Measurements from ENCODE around the gene TRIM42. TPM values are rescaled to one million over a fixed set of nuclear protein-coding genes. Genes with fewer than 3 reads are reported as not detected.

The TRIM42 gene
- total RNA-seq, 1 experiment from 2014 or later: not detected

DNA sequence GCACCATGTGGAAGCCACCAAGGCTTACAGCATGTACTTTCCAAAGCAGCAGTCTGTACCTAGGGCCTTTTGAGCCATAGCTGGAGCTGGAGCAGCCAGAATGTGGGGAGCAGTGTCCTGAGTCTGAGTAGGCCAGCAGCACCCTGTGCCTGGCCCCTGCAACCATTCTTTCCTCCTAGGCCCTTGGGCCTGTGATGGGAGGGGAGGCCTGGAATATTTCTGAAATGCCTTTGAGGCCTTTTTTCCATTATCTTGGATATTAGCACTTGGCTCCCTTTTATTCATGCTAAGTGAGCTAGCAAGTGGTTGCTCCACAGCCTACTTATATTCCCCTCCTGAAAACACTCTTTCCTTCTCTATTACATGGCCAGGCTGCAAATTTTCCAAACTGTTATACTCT is 28.1 kb downstream of the TRIM42 start:
- BruUV-seq (replicated peaks): no TSS peak
- ChIA-PET CTCF (no interaction called here), POLR2A (no interaction called here)

DNA sequence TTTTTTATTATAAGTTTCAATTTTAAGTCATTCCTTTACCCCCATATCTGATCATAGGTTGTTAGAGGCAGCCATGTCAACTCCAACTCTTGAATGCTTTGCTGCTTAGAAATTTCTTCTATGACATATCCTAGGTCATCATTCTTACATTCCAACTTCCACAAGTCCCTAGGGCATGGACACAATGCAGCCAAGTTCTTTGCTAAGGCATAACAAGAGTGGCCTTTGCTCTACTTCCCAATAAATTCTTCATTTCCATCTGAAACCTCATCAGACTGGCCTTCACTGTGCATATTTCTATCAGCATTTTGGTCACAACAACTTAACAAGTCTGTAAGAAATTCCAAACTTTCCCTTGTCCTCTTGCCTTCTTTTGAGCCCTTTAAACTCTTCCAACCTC is 28.5 kb downstream of the TRIM42 start:
- Mint-ChIP-seq H3K27me3 (ENCODE audit: insufficient read depth, unreplicated experiment) (no peaks in the 10 kb centered on the region), H3K36me3 (ENCODE audit: insufficient read depth, unreplicated experiment) (no peaks in the 10 kb centered on the region), H3K4me1 (ENCODE audit: low read depth, unreplicated experiment) (peaks cover 12% of the 10 kb centered on the region), H3K27ac (ENCODE audit: unreplicated experiment) (no peak overlapping the region), H3K9me3 (ENCODE audit: unreplicated experiment) (peaks cover 25% of the 10 kb centered on the region), H3K4me3 (ENCODE audit: unreplicated experiment) (no peak overlapping the region)
- peaks cover 13% of the 10 kb centered on the region for H3K4me1 ChIP-seq
- DNase-seq: no peak
- peaks cover 17% of the 10 kb centered on the region; the same call in 1 of the 2 replicates for H3K9me3 ChIP-seq
- TF ChIP-seq, protein P1, sequence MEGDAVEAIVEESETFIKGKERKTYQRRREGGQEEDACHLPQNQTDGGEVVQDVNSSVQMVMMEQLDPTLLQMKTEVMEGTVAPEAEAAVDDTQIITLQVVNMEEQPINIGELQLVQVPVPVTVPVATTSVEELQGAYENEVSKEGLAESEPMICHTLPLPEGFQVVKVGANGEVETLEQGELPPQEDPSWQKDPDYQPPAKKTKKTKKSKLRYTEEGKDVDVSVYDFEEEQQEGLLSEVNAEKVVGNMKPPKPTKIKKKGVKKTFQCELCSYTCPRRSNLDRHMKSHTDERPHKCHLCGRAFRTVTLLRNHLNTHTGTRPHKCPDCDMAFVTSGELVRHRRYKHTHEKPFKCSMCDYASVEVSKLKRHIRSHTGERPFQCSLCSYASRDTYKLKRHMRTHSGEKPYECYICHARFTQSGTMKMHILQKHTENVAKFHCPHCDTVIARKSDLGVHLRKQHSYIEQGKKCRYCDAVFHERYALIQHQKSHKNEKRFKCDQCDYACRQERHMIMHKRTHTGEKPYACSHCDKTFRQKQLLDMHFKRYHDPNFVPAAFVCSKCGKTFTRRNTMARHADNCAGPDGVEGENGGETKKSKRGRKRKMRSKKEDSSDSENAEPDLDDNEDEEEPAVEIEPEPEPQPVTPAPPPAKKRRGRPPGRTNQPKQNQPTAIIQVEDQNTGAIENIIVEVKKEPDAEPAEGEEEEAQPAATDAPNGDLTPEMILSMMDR (IDR thresholded peaks at IDR 0.05; ENCODE audit: insufficient read depth in 1 of 2, low read depth in 1 of 2, low read length in 1 of 2, severe bottlenecking in 1 of 2, unreplicated experiment in 1 of 2): no peak
- ChIA-PET CTCF (no interaction called here), POLR2A (no interaction called here)
- intact Hi-C loops (cut with micrococcal nuclease; ENCODE audit: unreplicated experiment): no loop called here
- H3K27me3 ChIP-seq (replicated peaks; ENCODE audit: control insufficient read depth, insufficient read depth, low read length): no peaks in the 10 kb centered on the region
- H3K4me3 ChIP-seq (ENCODE audit: low read depth, low read length): no peak overlapping the region
- BruUV-seq (replicated peaks): no TSS peak
- no peaks in the 10 kb centered on the region; the same call in 1 of the 2 replicates for H3K36me3 ChIP-seq (ENCODE audit: control insufficient read depth, insufficient read depth, low read length)

More for the DNA sequence above, 28.1 kb downstream of the TRIM42 start:
- H3K27ac Mint-ChIP-seq (ENCODE audit: unreplicated experiment): no peak overlapping the region
- peaks cover 8% of the 10 kb centered on the region for H3K4me1 Mint-ChIP-seq (ENCODE audit: low read depth, unreplicated experiment)
- Histone ChIP-seq H3K9me3 (peaks cover 17% of the 10 kb centered on the region; the same call in 1 of the 2 replicates), H3K36me3 (ENCODE audit: control insufficient read depth, insufficient read depth, low read length) (no peaks in the 10 kb centered on the region; the same call in 1 of the 2 replicates), H3K4me3 (ENCODE audit: low read depth, low read length) (no peak overlapping the region), H3K27me3 (replicated peaks; ENCODE audit: control insufficient read depth, insufficient read depth, low read length) (no peaks in the 10 kb centered on the region), H3K4me1 (peaks cover 11% of the 10 kb centered on the region)
- H3K9me3 Mint-ChIP-seq (ENCODE audit: unreplicated experiment): peaks cover 25% of the 10 kb centered on the region
- no peak overlapping the region for H3K4me3 Mint-ChIP-seq (ENCODE audit: unreplicated experiment)
- TF ChIP-seq, protein P1 (IDR thresholded peaks at IDR 0.05; ENCODE audit: insufficient read depth in 1 of 2, low read depth in 1 of 2, low read length in 1 of 2, severe bottlenecking in 1 of 2, unreplicated experiment in 1 of 2): no peak
- intact Hi-C loops (cut with micrococcal nuclease; ENCODE audit: unreplicated experiment): no loop called here
- DNase-seq: no peak
- H3K27me3 Mint-ChIP-seq (ENCODE audit: insufficient read depth, unreplicated experiment): no peaks in the 10 kb centered on the region
- no peaks in the 10 kb centered on the region for H3K36me3 Mint-ChIP-seq (ENCODE audit: insufficient read depth, unreplicated experiment)

DNA sequence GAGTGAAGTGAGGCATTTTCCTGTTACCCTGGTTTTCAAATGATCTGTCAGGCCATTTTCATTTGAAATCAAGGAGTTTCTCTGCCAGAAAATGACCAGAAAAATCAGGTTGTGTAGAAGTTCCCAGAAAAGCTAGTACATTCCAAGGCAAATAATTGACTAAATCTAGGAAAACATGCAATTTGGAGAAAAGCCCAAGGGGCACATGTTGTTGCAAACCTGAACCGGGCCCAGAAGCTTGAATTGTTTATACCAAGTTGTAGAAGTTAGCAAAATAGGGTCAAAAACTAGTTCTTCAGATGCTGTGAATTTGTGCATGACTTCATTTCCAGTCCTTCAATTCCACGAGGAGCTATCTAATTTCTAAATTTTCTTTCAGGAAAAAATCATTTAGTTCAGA is 31.0 kb downstream of the TRIM42 start:
- DNase-seq: no peak
- CTCF ChIA-PET: no interaction called here
- Histone ChIP-seq H3K4me3 (ENCODE audit: low read depth, low read length) (no peak overlapping the region), H3K4me1 (peaks cover 33% of the 10 kb centered on the region), H3K36me3 (ENCODE audit: control insufficient read depth, insufficient read depth, low read length) (no peaks in the 10 kb centered on the region), H3K27me3 (replicated peaks; ENCODE audit: control insufficient read depth, insufficient read depth, low read length) (no peaks in the 10 kb centered on the region), H3K9me3 (peaks cover 31% of the 10 kb centered on the region)
- no TSS peak for BruUV-seq (replicated peaks)
- Mint-ChIP-seq H3K4me1 (ENCODE audit: low read depth, unreplicated experiment) (peaks cover 25% of the 10 kb centered on the region), H3K9me3 (ENCODE audit: unreplicated experiment) (peaks cover 34% of the 10 kb centered on the region), H3K36me3 (ENCODE audit: insufficient read depth, unreplicated experiment) (no peaks in the 10 kb centered on the region), H3K4me3 (ENCODE audit: unreplicated experiment) (no peak overlapping the region), H3K27me3 (ENCODE audit: insufficient read depth, unreplicated experiment) (no peaks in the 10 kb centered on the region), H3K27ac (ENCODE audit: unreplicated experiment) (no peak overlapping the region)
- intact Hi-C loops (cut with micrococcal nuclease; ENCODE audit: unreplicated experiment): no loop called here
- TF ChIP-seq, protein P1 (IDR thresholded peaks at IDR 0.05; ENCODE audit: insufficient read depth in 1 of 2, low read depth in 1 of 2, low read length in 1 of 2, severe bottlenecking in 1 of 2, unreplicated experiment in 1 of 2): no peak
- POLR2A ChIA-PET: no interaction called here
